Mesenchymal stem cell (in vitro differentiated cells and primary cell): Measurements from ENCODE around the gene HAND2.

ENCODE experiments used
- DNase-seq: peaks from one replicate; pipeline ENCODE4 v3.0.0-alpha.2; 2013
- H2AFZ ChIP-seq: one replicate; pipeline ENCODE4 v1.6.1; 2013; ENCODE audit warnings: low read depth, mild to moderate bottlenecking, control low read depth, inconsistent platforms, low read length, moderate library complexity
- H2AK5ac ChIP-seq: 2 replicates; pipeline ENCODE4 v1.6.1; 2013; ENCODE audit warnings: low read length, moderate library complexity, mild to moderate bottlenecking, inconsistent platforms; ENCODE audit not compliant: severe bottlenecking
- H2BK120ac ChIP-seq: one replicate; pipeline ENCODE4 v1.6.1; 2013; ENCODE audit warnings: low read depth, mild to moderate bottlenecking, inconsistent platforms, low read length, moderate library complexity
- H2BK12ac ChIP-seq, 2 experiments: one replicate each; pipeline ENCODE4 v1.6.1; 2013; ENCODE audit warnings: inconsistent platforms in 2 of 2, low read length in 2 of 2, mild to moderate bottlenecking in 2 of 2, moderate library complexity in 2 of 2, control low read depth in 1 of 2
- H2BK15ac ChIP-seq: one replicate; pipeline ENCODE4 v1.6.1; 2013; ENCODE audit warnings: mild to moderate bottlenecking, low read depth, inconsistent platforms; ENCODE audit not compliant: poor library complexity, severe bottlenecking
- H2BK5ac ChIP-seq: 2 replicates; pipeline ENCODE4 v1.6.1; 2013; ENCODE audit warnings: low read depth, mild to moderate bottlenecking, low read length, control low read depth, inconsistent platforms; ENCODE audit not compliant: poor library complexity, severe bottlenecking
- H3K14ac ChIP-seq, 2 experiments: one replicate each; pipeline ENCODE4 v1.6.1; 2013; ENCODE audit warnings: inconsistent platforms in 2 of 2, low read length in 2 of 2, control low read depth in 1 of 2, mild to moderate bottlenecking in 1 of 2, moderate library complexity in 1 of 2
- H3K18ac ChIP-seq, 2 experiments: one replicate each; pipeline ENCODE4 v1.6.1; 2013; ENCODE audit warnings: inconsistent platforms in 2 of 2, low read length in 2 of 2, control low read depth in 1 of 2, low read depth in 1 of 2, mild to moderate bottlenecking in 1 of 2
- H3K23ac ChIP-seq, 2 experiments: one replicate each; pipeline ENCODE4 v1.6.1; 2013; ENCODE audit warnings: inconsistent platforms in 2 of 2, low read length in 2 of 2, mild to moderate bottlenecking in 2 of 2, moderate library complexity in 2 of 2, control low read depth in 1 of 2
- H3K27ac ChIP-seq: 2 replicates; pipeline ENCODE4 v1.5.1; 2013; ENCODE audit warnings: mild to moderate bottlenecking, moderate library complexity, low read length, control low read depth, inconsistent platforms; ENCODE audit not compliant: poor library complexity, severe bottlenecking
- H3K27me3 ChIP-seq, 2 experiments: 2 replicates each; pipeline versions ENCODE4 v1.6.1 to v1.7.0; 2013; ENCODE audit warnings: low read length in 2 of 2, mild to moderate bottlenecking in 2 of 2, moderate library complexity in 2 of 2, control low read depth in 1 of 2, inconsistent platforms in 1 of 2; ENCODE audit not compliant: control insufficient read depth in 1 of 2, insufficient read depth in 1 of 2
- H3K36me3 ChIP-seq, 2 experiments: 2 replicates each; pipeline versions ENCODE4 v1.6.1 to v1.7.0; 2013; ENCODE audit warnings: low read length in 2 of 2, control low read depth in 1 of 2, inconsistent platforms in 1 of 2, low read depth in 1 of 2, mild to moderate bottlenecking in 1 of 2; ENCODE audit not compliant: insufficient read depth in 2 of 2, control insufficient read depth in 1 of 2
- H3K4ac ChIP-seq, 2 experiments: one replicate each; pipeline ENCODE4 v1.6.1; 2013; ENCODE audit warnings: inconsistent platforms in 2 of 2, low read length in 2 of 2, mild to moderate bottlenecking in 2 of 2, moderate library complexity in 2 of 2, control low read depth in 1 of 2, low read depth in 1 of 2
- H3K4me1 ChIP-seq: 2 replicates; pipeline ENCODE4 v1.6.1; 2013; ENCODE audit warnings: low read depth, low read length, control low read depth; ENCODE audit not compliant: control insufficient read depth, insufficient read depth
- H3K4me2 ChIP-seq: 2 replicates; pipeline ENCODE4 v1.6.1; 2013; ENCODE audit warnings: low read length, mild to moderate bottlenecking, inconsistent platforms; ENCODE audit not compliant: poor library complexity, severe bottlenecking
- H3K4me3 ChIP-seq, 2 experiments: 2 replicates each; pipeline versions ENCODE4 v1.5.1 to v1.7.0; 2013; ENCODE audit warnings: low read length in 2 of 2, mild to moderate bottlenecking in 2 of 2, control low read depth in 1 of 2, low read depth in 1 of 2; ENCODE audit not compliant: insufficient read depth in 1 of 2
- H3K79me1 ChIP-seq: replicated peaks from 2 replicates; pipeline ENCODE4 v1.6.1; 2013; ENCODE audit warnings: mild to moderate bottlenecking, control low read depth, low read length, inconsistent platforms; ENCODE audit not compliant: poor library complexity, severe bottlenecking
- H3K9ac ChIP-seq: 2 replicates; pipeline ENCODE4 v1.7.0; 2013; ENCODE audit warnings: mild to moderate bottlenecking, low read length, moderate library complexity
- H3K9me3 ChIP-seq: 2 replicates; pipeline ENCODE4 v1.7.0; 2013; ENCODE audit warnings: mild to moderate bottlenecking, low read length; ENCODE audit not compliant: control insufficient read depth
- H4K8ac ChIP-seq: one replicate; pipeline ENCODE4 v1.6.1; 2013; ENCODE audit warnings: inconsistent platforms, mild to moderate bottlenecking, low read length, moderate library complexity
- H4K91ac ChIP-seq: one replicate; pipeline ENCODE4 v1.6.1; 2013; ENCODE audit warnings: mild to moderate bottlenecking, low read length, inconsistent platforms
- WGBS: methylation state at CpG from one replicate; pipeline ENCODE4 v1.1.7; 2013; ENCODE audit warnings: mixed read lengths; 5-methylcytosine and 5-hydroxymethylcytosine counted together

HAND2 gene

DNA sequence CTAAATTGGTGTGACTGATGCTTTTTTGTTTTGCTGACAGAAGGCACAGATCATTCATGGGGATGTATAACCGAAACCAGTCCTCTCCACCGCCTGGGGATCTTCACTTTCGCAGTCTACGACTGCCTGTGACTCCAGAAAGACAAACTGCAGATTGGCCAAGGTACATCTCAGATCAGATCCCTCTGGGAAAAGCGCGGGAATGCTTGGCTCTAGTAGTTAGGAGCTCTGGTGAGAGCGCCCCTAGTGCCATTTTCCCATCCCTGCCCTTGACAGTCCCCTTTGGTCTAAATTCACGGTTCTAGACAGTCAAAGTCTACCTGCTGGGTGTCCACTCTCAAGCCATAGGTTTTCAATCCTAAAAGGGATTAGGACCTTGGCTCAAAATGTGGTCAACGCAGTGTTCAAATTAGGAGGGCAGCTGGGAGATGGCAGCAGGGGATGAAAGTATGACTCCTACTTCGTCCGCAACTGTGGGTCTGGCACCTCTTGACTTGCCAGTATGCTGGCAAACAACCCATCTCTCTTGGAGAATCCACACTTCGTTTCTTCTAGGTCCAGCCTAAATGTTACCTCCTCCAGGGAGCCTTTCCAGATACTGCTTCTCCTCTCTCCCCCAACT, 6.9 kb upstream of the HAND2 start:
- Histone ChIP-seq H3K9ac (no peak overlapping the region), H2BK15ac (no peak overlapping the region), H3K36me3 (no peaks in the 10 kb centered on the region), H3K18ac (peak overlapping the region; percentile 6 to 91), H3K9me3 (no peaks in the 10 kb centered on the region), H3K27ac (no peak overlapping the region), H4K8ac (no peak overlapping the region), H2BK12ac (peak overlapping the region; percentile 0 to 96), H3K23ac (peak overlapping the region in 1 of 2 experiments; percentile 97), H2AK5ac (no peak overlapping the region), H3K79me1 (no peaks in the 10 kb centered on the region), H3K4ac (peak overlapping the region in 1 of 2 experiments; percentile 82), H4K91ac (no peak overlapping the region), H2BK5ac (no peak overlapping the region), H3K4me2 (no peak overlapping the region), H3K14ac (peak overlapping the region in 1 of 2 experiments; percentile 71), H2BK120ac (no peak overlapping the region), H3K4me3 (no peak overlapping the region), H3K27me3 (peaks cover 0 to 88% of the 10 kb centered on the region in 2 experiments), H2AFZ (no peak overlapping the region), H3K4me1 (peaks cover 10% of the 10 kb centered on the region)
- DNase-seq: peak; percentile 83
- 46% methylated on average over 12 of the region's 12 CpGs for WGBS

DNA sequence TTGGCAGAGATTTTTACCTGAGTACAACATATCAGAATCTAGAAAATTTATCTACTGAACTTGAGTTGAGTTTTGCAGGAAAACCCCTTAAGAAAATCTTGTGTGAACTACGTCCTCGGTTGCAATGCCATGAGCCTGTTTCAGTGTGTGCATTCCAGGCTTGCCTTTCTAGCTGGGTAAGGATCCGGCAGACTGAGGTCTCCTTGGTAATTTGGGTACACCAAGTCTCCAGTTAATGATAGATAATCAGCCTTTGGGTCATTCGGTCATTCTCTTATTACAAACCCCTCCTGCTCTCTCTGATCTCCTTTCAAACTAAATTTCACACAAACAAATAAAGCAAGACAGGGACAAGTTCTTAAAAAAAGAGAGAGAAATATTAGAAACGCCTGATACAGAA, 5.9 kb upstream of the HAND2 start:
- H2AFZ ChIP-seq: no peak overlapping the region
- H2BK120ac ChIP-seq: no peak overlapping the region
- no peak overlapping the region for H3K4me3 ChIP-seq
- H3K18ac ChIP-seq: peak overlapping the region in 1 of 2 experiments; percentile 58
- no peak overlapping the region for H2AK5ac ChIP-seq
- H2BK5ac ChIP-seq: no peak overlapping the region
- no peak overlapping the region for H4K91ac ChIP-seq
- H3K4me1 ChIP-seq: peaks cover 15% of the 10 kb centered on the region
- 47% methylated on average over 3 of the region's 5 CpGs for WGBS
- H3K27ac ChIP-seq: no peak overlapping the region
- H3K79me1 ChIP-seq: no peaks in the 10 kb centered on the region
- no peak overlapping the region for H2BK15ac ChIP-seq
- no peak overlapping the region for H3K4ac ChIP-seq
- H3K4me2 ChIP-seq: no peak overlapping the region
- DNase-seq: peak; percentile 62
- H3K36me3 ChIP-seq: no peaks in the 10 kb centered on the region
- no peaks in the 10 kb centered on the region for H3K9me3 ChIP-seq
- no peak overlapping the region for H3K9ac ChIP-seq
- H3K27me3 ChIP-seq: peaks cover 0 to 94% of the 10 kb centered on the region in 2 experiments
- no peak overlapping the region for H2BK12ac ChIP-seq
- H3K14ac ChIP-seq: no peak overlapping the region
- H4K8ac ChIP-seq: no peak overlapping the region
- no peak overlapping the region for H3K23ac ChIP-seq

DNA sequence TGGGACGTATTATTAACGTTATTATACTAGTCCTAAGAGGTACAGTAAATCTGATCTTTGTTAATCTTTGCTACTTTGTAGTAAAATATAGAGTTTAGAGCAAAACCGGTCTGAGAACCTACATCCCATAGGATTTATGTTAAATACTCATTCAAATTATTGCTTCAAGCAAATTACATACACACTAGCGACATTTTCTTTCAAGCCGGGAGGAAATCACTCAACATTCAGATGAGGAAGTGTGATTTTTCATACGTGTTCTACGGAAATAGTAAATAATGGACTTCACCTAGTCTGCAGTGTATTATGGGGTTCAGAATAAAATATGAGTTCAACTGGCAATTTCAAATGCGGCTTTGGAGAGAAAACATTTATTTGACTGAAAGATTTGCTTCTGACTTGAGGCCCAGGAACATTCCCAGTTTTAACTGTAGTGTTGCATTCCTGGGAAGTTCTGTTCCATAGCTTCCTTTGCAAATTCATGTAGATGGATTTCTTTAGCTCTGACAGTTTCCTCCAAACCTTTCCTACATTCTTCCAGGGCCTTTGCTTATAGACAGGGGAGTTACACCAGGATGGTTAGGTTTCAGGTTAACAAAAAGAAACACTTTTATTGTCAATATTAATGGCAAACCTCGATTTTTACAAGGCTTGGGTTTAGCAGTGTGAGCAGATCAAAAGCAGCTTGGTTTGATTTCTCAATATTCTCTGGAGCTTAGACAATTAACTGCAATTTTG, 5.3 kb upstream of the HAND2 start:
- no peak overlapping the region for H2AFZ ChIP-seq
- WGBS: 46% methylated on average over 6 of the region's 9 CpGs
- no peak overlapping the region for H4K91ac ChIP-seq
- no peak overlapping the region for H2BK15ac ChIP-seq
- H2AK5ac ChIP-seq: no peak overlapping the region
- H3K27ac ChIP-seq: no peak overlapping the region
- no peaks in the 10 kb centered on the region for H3K9me3 ChIP-seq
- no peak overlapping the region for H2BK5ac ChIP-seq
- H3K4me2 ChIP-seq: no peak overlapping the region
- H4K8ac ChIP-seq: no peak overlapping the region
- no peak overlapping the region for H3K9ac ChIP-seq
- peak; percentile 37 for DNase-seq
- no peak overlapping the region for H2BK120ac ChIP-seq
- H3K4me1 ChIP-seq: peaks cover 18% of the 10 kb centered on the region
- H3K36me3 ChIP-seq: no peaks in the 10 kb centered on the region
- no peak overlapping the region for H3K14ac ChIP-seq
- H3K79me1 ChIP-seq: no peaks in the 10 kb centered on the region
- H3K18ac ChIP-seq: no peak overlapping the region
- H3K4me3 ChIP-seq: no peak overlapping the region
- H2BK12ac ChIP-seq: no peak overlapping the region
- H3K27me3 ChIP-seq: peaks cover 0 to 99% of the 10 kb centered on the region in 2 experiments
- H3K23ac ChIP-seq: no peak overlapping the region
- H3K4ac ChIP-seq: no peak overlapping the region

DNA sequence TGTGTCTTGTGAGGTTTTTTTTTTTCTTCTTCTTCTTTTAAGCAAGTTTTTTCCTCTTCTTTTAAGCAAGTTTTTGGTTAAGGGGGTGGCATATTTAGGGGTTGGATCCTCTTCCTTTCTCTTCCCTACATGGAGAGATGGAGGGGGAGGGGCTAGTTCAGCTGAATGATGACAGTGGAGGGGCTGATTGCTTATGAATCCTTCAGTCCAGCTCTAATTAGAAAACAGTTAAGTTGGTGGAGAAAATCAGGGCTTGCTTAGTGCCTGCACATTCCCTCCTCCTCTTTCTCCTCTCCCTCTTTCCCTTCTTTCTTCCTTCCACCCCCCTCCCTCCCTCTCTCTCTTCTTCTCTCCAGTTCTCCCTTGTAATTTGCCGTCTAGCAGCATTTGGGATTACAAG, 4.4 kb upstream of the HAND2 start:
- H3K36me3 ChIP-seq: no peaks in the 10 kb centered on the region
- 56% methylated on average over 1 of the region's 1 CpG for WGBS
- no peak overlapping the region for H2BK15ac ChIP-seq
- H3K79me1 ChIP-seq: no peaks in the 10 kb centered on the region
- H3K4ac ChIP-seq: no peak overlapping the region
- H3K9ac ChIP-seq: no peak overlapping the region
- no peak overlapping the region for H3K27ac ChIP-seq
- H3K27me3 ChIP-seq: peaks cover 0 to 100% of the 10 kb centered on the region in 2 experiments
- H2AK5ac ChIP-seq: no peak overlapping the region
- H2BK120ac ChIP-seq: no peak overlapping the region
- no peaks in the 10 kb centered on the region for H3K9me3 ChIP-seq
- no peak overlapping the region for H2BK5ac ChIP-seq
- no peak overlapping the region for H3K18ac ChIP-seq
- peak overlapping the region; percentile 56 to 67 for H2BK12ac ChIP-seq
- H4K8ac ChIP-seq: no peak overlapping the region
- peaks cover 24% of the 10 kb centered on the region for H3K4me1 ChIP-seq
- peak; percentile 45 for DNase-seq
- no peak overlapping the region for H4K91ac ChIP-seq
- H3K4me2 ChIP-seq: no peak overlapping the region
- no peak overlapping the region for H3K23ac ChIP-seq
- H2AFZ ChIP-seq: no peak overlapping the region
- no peak overlapping the region for H3K4me3 ChIP-seq
- H3K14ac ChIP-seq: no peak overlapping the region
